ENCODE measurements around the gene TXNRD1.

DNA sequence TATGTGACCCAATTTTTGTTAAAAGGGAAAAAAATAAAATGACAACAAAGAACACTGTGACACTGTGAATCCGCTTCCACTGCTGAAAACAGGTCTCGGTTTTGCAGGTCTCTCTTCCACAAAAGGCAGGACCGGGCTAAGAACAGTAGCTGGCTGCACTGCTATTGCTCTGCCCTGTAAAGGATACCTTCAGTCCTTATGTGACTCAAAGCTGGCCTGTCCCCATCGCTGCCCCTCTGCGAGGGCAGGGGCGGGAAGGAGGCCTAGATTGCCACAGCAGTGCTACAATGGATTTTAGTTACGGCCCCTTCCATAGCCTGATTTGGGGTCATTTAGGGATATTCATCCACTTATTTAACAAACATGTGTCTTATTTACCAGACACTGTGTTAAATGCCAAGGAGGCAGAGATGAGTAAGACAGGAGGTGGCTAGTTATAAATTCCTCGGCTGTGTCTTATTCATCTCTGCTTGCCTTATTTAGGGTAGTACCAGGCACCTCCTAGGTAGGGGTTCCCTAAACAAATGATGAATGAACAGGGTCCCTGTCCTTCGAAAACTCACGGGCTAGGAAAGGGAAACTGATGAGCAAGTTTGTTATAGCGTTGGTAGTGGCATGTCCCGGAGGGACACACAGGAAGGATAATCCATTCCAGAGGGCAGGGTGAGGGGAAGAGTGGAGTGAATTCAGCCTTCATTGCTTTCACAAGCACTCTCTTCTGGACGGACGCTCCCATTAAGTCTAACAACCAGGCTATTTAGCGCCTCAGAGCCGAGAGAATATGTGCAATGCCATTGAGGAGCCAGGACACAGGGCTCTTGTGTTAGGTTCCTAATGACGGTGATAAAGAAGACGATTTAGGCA, 161.3 kb downstream of the TXNRD1 start:
- TF ChIP-seq, protein P1, sequence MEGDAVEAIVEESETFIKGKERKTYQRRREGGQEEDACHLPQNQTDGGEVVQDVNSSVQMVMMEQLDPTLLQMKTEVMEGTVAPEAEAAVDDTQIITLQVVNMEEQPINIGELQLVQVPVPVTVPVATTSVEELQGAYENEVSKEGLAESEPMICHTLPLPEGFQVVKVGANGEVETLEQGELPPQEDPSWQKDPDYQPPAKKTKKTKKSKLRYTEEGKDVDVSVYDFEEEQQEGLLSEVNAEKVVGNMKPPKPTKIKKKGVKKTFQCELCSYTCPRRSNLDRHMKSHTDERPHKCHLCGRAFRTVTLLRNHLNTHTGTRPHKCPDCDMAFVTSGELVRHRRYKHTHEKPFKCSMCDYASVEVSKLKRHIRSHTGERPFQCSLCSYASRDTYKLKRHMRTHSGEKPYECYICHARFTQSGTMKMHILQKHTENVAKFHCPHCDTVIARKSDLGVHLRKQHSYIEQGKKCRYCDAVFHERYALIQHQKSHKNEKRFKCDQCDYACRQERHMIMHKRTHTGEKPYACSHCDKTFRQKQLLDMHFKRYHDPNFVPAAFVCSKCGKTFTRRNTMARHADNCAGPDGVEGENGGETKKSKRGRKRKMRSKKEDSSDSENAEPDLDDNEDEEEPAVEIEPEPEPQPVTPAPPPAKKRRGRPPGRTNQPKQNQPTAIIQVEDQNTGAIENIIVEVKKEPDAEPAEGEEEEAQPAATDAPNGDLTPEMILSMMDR (IDR thresholded peaks at IDR 0.05), result no peak
- TF ChIP-seq POLR2A (IDR thresholded peaks at IDR 0.05), result no peak

Data from body of pancreas (tissue), 4 donors.